A549 (cell line): ENCODE data around the gene ALDH1A3. TPM values are rescaled to one million over a fixed set of nuclear protein-coding genes. Genes with fewer than 3 reads are reported as not detected.

ENCODE experiments used
- ATAC-seq, 2 experiments: fragments of 200-7000 bp in 1 of 2; fragments of >200 bp in 1 of 2; cut with Nextera tagmentation in 1 of 2; cut with Tn5 transposase in 1 of 2; 3 replicates each; pipeline versions ENCODE4 v1.8.0 to v1.9.1; 2018 to 2020; ENCODE audit warnings: mild to moderate bottlenecking in 1 of 2, moderate library complexity in 1 of 2
- CTCF ChIA-PET: fragments of 300-600 bp; sonication (Branson Sonifier 250); formaldehyde crosslinking; extraction: SDS; loops from one replicate; lab custom pipeline; 2021; ENCODE audit warnings: antibody characterized with exemption, inconsistent platforms; lab: Yijun Ruan, JAX
- POLR2A ChIA-PET: fragments of 350-600 bp; formaldehyde crosslinking; extraction: SDS; loops from one replicate; lab custom pipeline; 2021; ENCODE audit warnings: antibody characterized with exemption, inconsistent platforms; lab: Yijun Ruan, JAX
- DNase-seq, 2 experiments: peaks; one replicate each; pipeline versions ENCODE4 v3.0.0 to v3.0.0-alpha.2; 2011 to 2016; ENCODE audit warnings: low read depth in 1 of 2, low spot score in 1 of 2
- FAIRE-seq: peaks from 2 replicates; lab custom pipeline; 2011; peaks lifted over from hg19 to GRCh38; lab: Jason Lieb, UNC
- H3K27ac ChIP-seq, 2 experiments: fragments of >200 bp; sonication (Bioruptor Twin); formaldehyde crosslinking; 3 replicates each; pipeline ENCODE4 v1.5.1; 2016 to 2017
- H3K4me1 ChIP-seq: fragments of >200 bp; sonication (Bioruptor Twin); formaldehyde crosslinking; 3 replicates; pipeline ENCODE4 v1.6.1; 2016
- H3K4me2 ChIP-seq: fragments of >200 bp; sonication (Bioruptor Twin); formaldehyde crosslinking; 3 replicates; pipeline ENCODE4 v1.6.1; 2016
- H3K4me3 ChIP-seq: fragments of >200 bp; sonication (Bioruptor Twin); formaldehyde crosslinking; 3 replicates; pipeline ENCODE4 v1.5.1; 2016
- H3K9me3 ChIP-seq: fragments of >200 bp; sonication (Bioruptor Twin); formaldehyde crosslinking; 3 replicates; pipeline ENCODE4 v1.6.1; 2016
- CBX8 ChIP-seq: fragments of 200-600 bp; sonication (generic); IDR thresholded peaks from 2 replicates; pipeline ENCODE4 v1.6.1; 2016
- CEBPB ChIP-seq, 2 experiments: fragments of >200 bp in 1 of 2; sonication (Bioruptor Twin) in 1 of 2; formaldehyde crosslinking in 1 of 2; IDR thresholded peaks; 2 replicates each; pipeline ENCODE4 v1.6.1; 2012 to 2016
- CHD2 ChIP-seq: fragments of 150-350 bp; IDR thresholded peaks from 2 replicates; pipeline ENCODE4 v1.6.1; 2014; ENCODE audit warnings: low read length; ENCODE audit not compliant: partially characterized antibody
- CHD4 ChIP-seq: fragments of 200-600 bp; sonication (generic); IDR thresholded peaks from 2 replicates; pipeline ENCODE4 v1.6.1; 2016; ENCODE audit warnings: antibody characterized with exemption, mild to moderate bottlenecking, borderline replicate concordance
- EHF ChIP-seq: fragments of 250-450 bp; sonication (Bioruptor Pico); IDR thresholded peaks from 2 replicates; pipeline ENCODE4 v1.5.0; 2020; ENCODE audit warnings: mild to moderate bottlenecking
- EHMT2 ChIP-seq: fragments of 200-600 bp; sonication (generic); IDR thresholded peaks from 2 replicates; pipeline ENCODE4 v1.6.1; 2016; ENCODE audit warnings: antibody characterized with exemption, low read depth, mild to moderate bottlenecking, moderate library complexity
- ELK1 ChIP-seq: fragments of 150-350 bp; IDR thresholded peaks from 2 replicates; pipeline ENCODE4 v1.6.1; 2014; ENCODE audit warnings: low read depth, mild to moderate bottlenecking, low read length
- EP300 ChIP-seq, 2 experiments: fragments of >200 bp; sonication (Bioruptor Twin); formaldehyde crosslinking; IDR thresholded peaks; 2 replicates in 1 of 2; 3 replicates in 1 of 2; pipeline ENCODE4 v1.6.1; 2016 to 2017
- GATA3 ChIP-seq: IDR thresholded peaks from 2 replicates; pipeline ENCODE4 v1.6.1; 2012; ENCODE audit warnings: borderline replicate concordance
- HDAC2 ChIP-seq: fragments of 200-600 bp; sonication (generic); IDR thresholded peaks from 2 replicates; pipeline ENCODE4 v1.6.1; 2016
- HES2 ChIP-seq: fragments of >200 bp; sonication (Bioruptor Twin); formaldehyde crosslinking; IDR thresholded peaks from 2 replicates; pipeline ENCODE4 v1.6.1; 2016
- HEYL ChIP-seq: fragments of 250-450 bp; sonication (Bioruptor Pico); IDR thresholded peaks from 2 replicates; pipeline ENCODE4 v1.8.0; 2021; ENCODE audit warnings: mild to moderate bottlenecking, moderate library complexity
- HOXA7 ChIP-seq: fragments of 250-450 bp; sonication (Bioruptor Pico); IDR thresholded peaks from 2 replicates; pipeline ENCODE4 v1.5.0; 2020; ENCODE audit warnings: mild to moderate bottlenecking, moderate library complexity
- HOXB5 ChIP-seq: fragments of 250-450 bp; sonication (Bioruptor Pico); IDR thresholded peaks from 2 replicates; pipeline ENCODE4 v1.5.0; 2020; ENCODE audit warnings: mild to moderate bottlenecking, moderate library complexity
- MAX ChIP-seq: IDR thresholded peaks from 2 replicates; pipeline ENCODE4 v1.6.1; 2012
- NFE2L2 ChIP-seq: fragments of 150-350 bp; conservative IDR thresholded peaks from 2 replicates; pipeline ENCODE4 v1.6.1; 2014; ENCODE audit warnings: low read length
- NR3C1 ChIP-seq: fragments of >200 bp; sonication (Bioruptor Twin); formaldehyde crosslinking; IDR thresholded peaks from 3 replicates; pipeline ENCODE4 v1.6.1; 2017
- POLR2A ChIP-seq: IDR thresholded peaks from 2 replicates; pipeline ENCODE4 v1.6.1; 2012; ENCODE audit warnings: mild to moderate bottlenecking, low read length
- POLR2AphosphoS2 ChIP-seq: conservative IDR thresholded peaks from 2 replicates; pipeline ENCODE4 v1.6.1; 2012; ENCODE audit warnings: low read length, improper control_type of control experiment, inconsistent platforms
- RARB ChIP-seq: fragments of 250-450 bp; sonication (Bioruptor Pico); IDR thresholded peaks from 2 replicates; pipeline ENCODE4 v1.8.0; 2021; ENCODE audit warnings: mild to moderate bottlenecking, moderate library complexity
- RCOR1 ChIP-seq: fragments of 150-350 bp; IDR thresholded peaks from 2 replicates; pipeline ENCODE4 v1.6.1; 2014; ENCODE audit warnings: antibody characterized with exemption, low read length, low read depth
- REST ChIP-seq: fragments of 200-600 bp; sonication (generic); IDR thresholded peaks from 2 replicates; pipeline ENCODE4 v1.6.1; 2016; ENCODE audit warnings: antibody characterized with exemption, mild to moderate bottlenecking, moderate library complexity
- RNF2 ChIP-seq: fragments of 200-600 bp; sonication (generic); IDR thresholded peaks from 2 replicates; pipeline ENCODE4 v1.6.1; 2016; ENCODE audit warnings: low read depth, mild to moderate bottlenecking, antibody characterized with exemption, moderate library complexity, borderline replicate concordance
- SREBF2 ChIP-seq: fragments of 450-650 bp; IDR thresholded peaks from 2 replicates; pipeline ENCODE4 v1.6.1; 2014; ENCODE audit warnings: mild to moderate bottlenecking, moderate library complexity
- TP53 ChIP-seq: fragments of 250-450 bp; sonication (Bioruptor Pico); IDR thresholded peaks from 2 replicates; pipeline ENCODE4 v1.5.0; 2021; ENCODE audit warnings: mild to moderate bottlenecking, moderate library complexity
- ZC3H11A ChIP-seq: fragments of 450-650 bp; IDR thresholded peaks from 2 replicates; pipeline ENCODE4 v1.6.1; 2014; ENCODE audit warnings: antibody characterized with exemption, mild to moderate bottlenecking
- ZNF302 ChIP-seq: fragments of 250-450 bp; sonication (Bioruptor Pico); IDR thresholded peaks from 2 replicates; pipeline ENCODE4 v1.9.0; 2021; ENCODE audit warnings: inconsistent platforms, mild to moderate bottlenecking, moderate library complexity
- WGBS: methylation state at CpG from one replicate; pipeline ENCODE4 v1.1.6; 2017; ENCODE audit errors: missing lambda C conversion rate; 5-methylcytosine and 5-hydroxymethylcytosine counted together
- polyA plus RNA-seq, 4 experiments: library from polyadenylated mRNA; depleted of rRNA in 3 of 4; stranded (reverse); fragments of >200 nt; fragmentation: RNase III in 1 of 4; extraction: RNeasy Plus Mini Kit Qiagen cat#74134 plus additional on column Dnase treatment in 1 of 4; gene quantifications; 2 replicates in 3 of 4; 3 replicates in 1 of 4; pipeline ENCODE4 v1.2.3, GENCODE V29; 2011 to 2017
- TF ChIP-seq, protein P1 (sequence below): fragments of 250-450 bp; sonication (Bioruptor Pico); IDR thresholded peaks from 2 replicates; pipeline ENCODE4 v1.5.0; 2020; ENCODE audit warnings: low read depth, mild to moderate bottlenecking, moderate library complexity

Gene ALDH1A3
- polyA plus RNA-seq, 2 of the 4 experiments (the other 2 are of a cell fraction) = 11.5 to 11.9 TPM

- H3K4me2 ChIP-seq = no peak overlapping the region
- no peaks in the 10 kb centered on the region for H3K4me1 ChIP-seq
- DNase-seq = no peak
- ATAC-seq = peak in 1 of 2 experiments; percentile 37; a peak in 3 of 6 replicates
- FAIRE-seq = no peak
- 94% methylated on average over 21 of the region's 21 CpGs for WGBS
- POLR2A ChIA-PET = interaction anchor here (1.3 kb wide), 1 partner anchor 12 kb away, joined by 5 read pairs; the partner anchor contains the start of gene ALDH1A3
- TF ChIP-seq CHD2 (no peak), GATA3 (no peak), CEBPB (IDR thresholded peaks at IDR 0.05) (no peak), NFE2L2 (0 out of 2 replicates have a peak, but pooled peaks have one; percentile 19), REST (no peak)
- H3K9me3 ChIP-seq = no peaks in the 10 kb centered on the region
- H3K4me3 ChIP-seq = no peak overlapping the region
- CTCF ChIA-PET = interaction anchor here (0.8 to 2.7 kb wide), 7 partner anchors 8 to 255 kb away, joined by 3 to 14 read pairs (median 3); partner anchors contain the start of gene LRRK1
- H3K27ac ChIP-seq = no peak overlapping the region
Observed at GRCh38 chr15:100891307-100892012, 11.8 kb downstream of the ALDH1A3 start.

GRCh38 chr15:100892013-100892355 is 12.4 kb downstream of the ALDH1A3 start:
- Histone ChIP-seq H3K4me1 (no peaks in the 10 kb centered on the region), H3K9me3 (no peaks in the 10 kb centered on the region), H3K4me3 (no peak overlapping the region), H3K27ac (no peak overlapping the region), H3K4me2 (no peak overlapping the region)
- ATAC-seq (no peak; a peak in 1 of 6 replicates), DNase-seq (no peak), FAIRE-seq (no peak)
- no peak for TF ChIP-seq POLR2A
- TF ChIP-seq NR3C1 = no peak
- TF ChIP-seq HOXA7 = no peak
- TF ChIP-seq EHF (CRISPR knock-in tag) = no peak
- TF ChIP-seq HEYL (CRISPR knock-in tag) = no peak
- no peak for TF ChIP-seq SREBF2
- TF ChIP-seq HDAC2 = no peak
- TF ChIP-seq CEBPB (IDR thresholded peaks at IDR 0.05) = no peak
- no peak for TF ChIP-seq CBX8
- TF ChIP-seq ZNF302 (CRISPR knock-in tag) = no peak
- TF ChIP-seq HES2 = no peak
- no peak for TF ChIP-seq ZC3H11A
- TF ChIP-seq RNF2 = no peak
- CTCF ChIA-PET = interaction anchor here (0.8 to 2.7 kb wide), 7 partner anchors 8 to 255 kb away, joined by 3 to 14 read pairs (median 3); partner anchors contain the start of gene LRRK1
- WGBS = 69% methylated on average over 6 of the region's 6 CpGs
- POLR2A ChIA-PET = interaction anchor here (1.3 kb wide), 1 partner anchor 12 kb away, joined by 5 read pairs; the partner anchor contains the start of gene ALDH1A3

DNA sequence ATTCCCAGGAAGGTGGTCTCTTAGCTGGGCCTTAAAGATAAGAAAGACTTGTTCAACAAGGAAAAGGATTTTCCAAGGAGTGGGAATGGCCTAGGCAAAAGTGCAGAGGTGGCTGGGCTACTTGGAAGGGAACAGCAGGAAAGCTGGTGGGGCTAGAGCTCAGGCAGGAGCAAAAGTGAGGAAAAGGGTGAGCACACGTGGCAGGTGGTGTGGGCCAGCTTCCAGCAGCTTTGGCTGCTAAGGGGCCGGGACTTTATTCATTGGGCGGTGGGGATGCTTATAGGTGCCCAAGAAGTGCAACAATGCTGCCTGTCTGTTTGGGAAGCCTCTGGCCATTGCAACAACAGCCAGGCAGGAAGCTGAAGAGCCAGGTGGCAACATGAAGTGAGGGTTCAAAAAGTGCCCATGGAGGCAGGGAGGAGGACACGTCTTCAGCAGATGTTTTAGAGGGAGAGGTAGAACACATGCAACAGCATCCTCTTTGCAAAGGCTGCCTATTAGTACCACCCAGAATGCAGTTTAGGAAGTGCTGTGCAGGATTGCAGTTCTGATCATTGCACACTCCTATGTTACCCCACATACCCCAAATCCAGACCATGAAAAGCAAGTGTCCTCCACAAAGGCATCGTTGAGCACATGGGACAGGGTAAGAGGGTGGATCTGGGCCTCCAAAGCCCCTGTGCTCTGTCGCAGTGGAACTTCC is 13.8 kb downstream of the ALDH1A3 start:
- ATAC-seq (no peak), FAIRE-seq (no peak), DNase-seq (no peak)
- no peak overlapping the region for H3K27ac ChIP-seq
- no peak for TF ChIP-seq EP300 (IDR thresholded peaks at IDR 0.05)
- TF ChIP-seq, protein P1, sequence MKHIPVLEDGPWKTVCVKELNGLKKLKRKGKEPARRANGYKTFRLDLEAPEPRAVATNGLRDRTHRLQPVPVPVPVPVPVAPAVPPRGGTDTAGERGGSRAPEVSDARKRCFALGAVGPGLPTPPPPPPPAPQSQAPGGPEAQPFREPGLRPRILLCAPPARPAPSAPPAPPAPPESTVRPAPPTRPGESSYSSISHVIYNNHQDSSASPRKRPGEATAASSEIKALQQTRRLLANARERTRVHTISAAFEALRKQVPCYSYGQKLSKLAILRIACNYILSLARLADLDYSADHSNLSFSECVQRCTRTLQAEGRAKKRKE (CRISPR knock-in tag) = no peak
- TF ChIP-seq HOXB5 = no peak
- no peak for TF ChIP-seq POLR2AphosphoS2
- no peak for TF ChIP-seq HDAC2
- TF ChIP-seq CEBPB (IDR thresholded peaks at IDR 0.05) = no peak
- TF ChIP-seq CBX8 = no peak
- no peak for TF ChIP-seq TP53 (CRISPR knock-in tag)
- TF ChIP-seq MAX = no peak
- TF ChIP-seq EHMT2 = no peak
- TF ChIP-seq CHD4 = no peak
- TF ChIP-seq RARB (CRISPR knock-in tag) = no peak
- no peak for TF ChIP-seq RCOR1
- no peak for TF ChIP-seq GATA3
- TF ChIP-seq ELK1 = no peak
- no peak for TF ChIP-seq SREBF2
- WGBS = 81% methylated on average over 6 of the region's 6 CpGs
- no peak overlapping the region for H3K4me3 ChIP-seq
- no peaks in the 10 kb centered on the region for H3K4me1 ChIP-seq
- ChIA-PET CTCF (interaction anchor here (1.2 to 4.1 kb wide), 4 partner anchors 20 to 221 kb away, joined by 4 to 28 read pairs (median 9); partner anchors contain the start of gene LRRK1), POLR2A (no interaction called here)
- H3K9me3 ChIP-seq = no peaks in the 10 kb centered on the region
- no peak overlapping the region for H3K4me2 ChIP-seq
